H1 (cell line): ENCODE data around the gene SLC7A7. TPM values are rescaled to one million over a fixed set of nuclear protein-coding genes. Genes with fewer than 3 reads are reported as not detected.

Source experiments
- CTCF ChIA-PET: fragments of 300-600 bp; sonication (Branson Sonifier 250); formaldehyde crosslinking; loops from one replicate; lab custom pipeline; 2021; ENCODE audit not compliant: partially characterized antibody; lab: Charles Lee
- POLR2A ChIA-PET: fragments of 300-600 bp; sonication (Branson Sonifier 250); formaldehyde crosslinking; loops from one replicate; lab custom pipeline; 2021; ENCODE audit warnings: inconsistent platforms; ENCODE audit not compliant: partially characterized antibody; lab: Charles Lee
- DNase-seq, 2 experiments: peaks; one replicate each; pipeline versions ENCODE4 v3.0.0 to v3.0.0-alpha.2; 2010 to 2022; ENCODE audit warnings: low spot score in 2 of 2, low read depth in 1 of 2, mixed read lengths in 1 of 2
- FAIRE-seq: peaks from 2 replicates; lab custom pipeline; 2011; peaks lifted over from hg19 to GRCh38; lab: Jason Lieb, UNC
- H2AFZ ChIP-seq: 2 replicates; pipeline ENCODE4 v1.8.1; 2012; ENCODE audit warnings: low read length, inconsistent platforms
- H2AK5ac ChIP-seq: 2 replicates; pipeline ENCODE4 v1.6.1; 2013; ENCODE audit warnings: low read depth, low read length
- H2BK120ac ChIP-seq: replicated peaks from 2 replicates; pipeline ENCODE3; 2013; ENCODE audit warnings: low read depth, low read length, inconsistent platforms
- H2BK12ac ChIP-seq: 2 replicates; pipeline ENCODE4 v1.6.1; 2013; ENCODE audit warnings: low read depth, low read length
- H2BK15ac ChIP-seq: 2 replicates; pipeline ENCODE4 v1.6.1; 2013; ENCODE audit warnings: low read length
- H2BK20ac ChIP-seq: 2 replicates; pipeline ENCODE4 v1.6.1; 2013; ENCODE audit warnings: low read length
- H2BK5ac ChIP-seq: 2 replicates; pipeline ENCODE4 v1.6.1; 2013; ENCODE audit warnings: low read depth, low read length
- H3K14ac ChIP-seq: 2 replicates; pipeline ENCODE4 v1.6.1; 2013; ENCODE audit warnings: inconsistent platforms; ENCODE audit not compliant: insufficient read length
- H3K18ac ChIP-seq: 2 replicates; pipeline ENCODE4 v1.6.1; 2013; ENCODE audit warnings: low read length; ENCODE audit errors: extremely low read depth
- H3K23ac ChIP-seq: 2 replicates; pipeline ENCODE4 v1.6.1; 2013; ENCODE audit warnings: inconsistent platforms; ENCODE audit not compliant: insufficient read length
- H3K23me2 ChIP-seq: 2 replicates; pipeline ENCODE4 v1.6.1; 2013; ENCODE audit warnings: low read depth, low read length
- H3K27ac ChIP-seq: 2 replicates; pipeline ENCODE4 v1.6.1; 2011; ENCODE audit warnings: low read depth, low read length, inconsistent platforms
- H3K27me3 ChIP-seq, 4 experiments: replicated peaks in 1 of 4; 1 replicate in 1 of 4; 2 replicates in 3 of 4; pipeline versions ENCODE4 v1.6.1 to v1.8.1; 2011 to 2013; ENCODE audit warnings: low read length in 3 of 4, mild to moderate bottlenecking in 3 of 4, inconsistent platforms in 2 of 4, mixed read lengths in 2 of 4, moderate library complexity in 1 of 4; ENCODE audit not compliant: control insufficient read depth in 3 of 4, insufficient read depth in 3 of 4; ENCODE audit errors: extremely low read depth in 1 of 4
- H3K36me3 ChIP-seq, 4 experiments: 2 replicates each; pipeline versions ENCODE4 v1.6.1 to v1.8.1; 2011 to 2013; ENCODE audit warnings: mild to moderate bottlenecking in 4 of 4, low read length in 3 of 4, moderate library complexity in 2 of 4, control low read depth in 1 of 4, inconsistent platforms in 1 of 4; ENCODE audit not compliant: insufficient read depth in 4 of 4, control insufficient read depth in 2 of 4
- H3K4ac ChIP-seq: replicated peaks from 2 replicates; pipeline ENCODE3; 2013; ENCODE audit warnings: low read length, low read depth, mixed read lengths, inconsistent platforms; ENCODE audit not compliant: insufficient read length
- H3K4me1 ChIP-seq, 4 experiments: replicated peaks in 1 of 4; 1 replicate in 1 of 4; 2 replicates in 3 of 4; pipeline versions ENCODE4 v1.6.1 to v1.8.1; 2011 to 2013; ENCODE audit warnings: low read length in 3 of 4, inconsistent platforms in 2 of 4, mixed read lengths in 1 of 4; ENCODE audit not compliant: insufficient read depth in 4 of 4, control insufficient read depth in 3 of 4
- H3K4me2 ChIP-seq, 2 experiments: 2 replicates each; pipeline versions ENCODE4 v1.6.1 to v1.8.1; 2011 to 2013; ENCODE audit warnings: low read depth in 2 of 2, low read length in 2 of 2, control low read depth in 1 of 2, inconsistent platforms in 1 of 2, mild to moderate bottlenecking in 1 of 2; ENCODE audit not compliant: insufficient read depth in 1 of 2
- H3K4me3 ChIP-seq, 4 experiments: fragments of 200-600, 300-600 bp in 1 of 4; sonication (generic), shearing (Covaris generic), sonication (Bioruptor Twin) in 1 of 4; 2 replicates each; pipeline versions ENCODE4 v1.5.1 to v1.8.1; 2011 to 2016; ENCODE audit warnings: low read length in 4 of 4, low read depth in 3 of 4, control low read depth in 2 of 4, inconsistent platforms in 2 of 4, mild to moderate bottlenecking in 2 of 4, mixed read lengths in 1 of 4, moderate library complexity in 1 of 4; ENCODE audit not compliant: insufficient read depth in 2 of 4; ENCODE audit errors: extremely low read depth in 1 of 4
- H3K56ac ChIP-seq: replicated peaks from 2 replicates; pipeline ENCODE3; 2013; ENCODE audit warnings: low read depth, mild to moderate bottlenecking, mixed read lengths, low read length, inconsistent platforms; ENCODE audit not compliant: insufficient read length
- H3K79me1 ChIP-seq: 2 replicates; pipeline ENCODE4 v1.6.1; 2013; ENCODE audit warnings: low read depth, low read length, control low read depth
- H3K79me2 ChIP-seq, 2 experiments: 2 replicates each; pipeline versions ENCODE4 v1.6.1 to v1.8.1; 2012 to 2013; ENCODE audit warnings: low read length in 2 of 2, mild to moderate bottlenecking in 2 of 2, inconsistent platforms in 1 of 2; ENCODE audit not compliant: insufficient read depth in 2 of 2, control insufficient read depth in 1 of 2
- H3K9ac ChIP-seq, 4 experiments: replicated peaks in 1 of 4; 1 replicate in 1 of 4; 2 replicates in 3 of 4; pipeline versions ENCODE4 v1.6.1 to v1.8.1; 2011 to 2013; ENCODE audit warnings: low read depth in 3 of 4, low read length in 3 of 4, control low read depth in 2 of 4, mild to moderate bottlenecking in 2 of 4, moderate library complexity in 2 of 4, inconsistent platforms in 1 of 4; ENCODE audit errors: extremely low read depth in 1 of 4
- H3K9me3 ChIP-seq, 2 experiments: 2 replicates each; pipeline versions ENCODE4 v1.6.1 to v1.8.1; 2012 to 2013; ENCODE audit warnings: mild to moderate bottlenecking in 2 of 2, moderate library complexity in 2 of 2, control low read depth in 1 of 2, inconsistent platforms in 1 of 2, low read depth in 1 of 2, low read length in 1 of 2, mixed read lengths in 1 of 2; ENCODE audit not compliant: insufficient read depth in 2 of 2
- H4K20me1 ChIP-seq, 2 experiments: replicated peaks in 1 of 2; 2 replicates each; pipeline versions ENCODE3 to v1.8.1; 2011 to 2013; ENCODE audit warnings: inconsistent platforms in 2 of 2, low read length in 2 of 2, mild to moderate bottlenecking in 1 of 2; ENCODE audit not compliant: insufficient read depth in 2 of 2, control insufficient read depth in 1 of 2
- H4K5ac ChIP-seq: 2 replicates; pipeline ENCODE4 v1.6.1; 2013; ENCODE audit warnings: low read length, low read depth, mixed read lengths, inconsistent platforms; ENCODE audit not compliant: insufficient read length
- H4K8ac ChIP-seq: 2 replicates; pipeline ENCODE4 v1.8.0; 2013; ENCODE audit warnings: mild to moderate bottlenecking, moderate library complexity, low read length, inconsistent platforms; ENCODE audit not compliant: insufficient read depth; ENCODE audit errors: extremely low read depth
- H4K91ac ChIP-seq: replicated peaks from 2 replicates; pipeline ENCODE3; 2013; ENCODE audit warnings: low read length, mixed read lengths, inconsistent platforms; ENCODE audit not compliant: insufficient read length
- ATF3 ChIP-seq: IDR thresholded peaks from 2 replicates; pipeline ENCODE4 v1.6.1; 2011; ENCODE audit warnings: low read depth, mild to moderate bottlenecking, low read length; ENCODE audit not compliant: insufficient read depth
- BACH1 ChIP-seq: IDR thresholded peaks from 2 replicates; pipeline ENCODE4 v1.6.1; 2012; ENCODE audit warnings: low read length, improper control_type of control experiment
- CREB1 ChIP-seq: IDR thresholded peaks from 2 replicates; pipeline ENCODE4 v1.6.1; 2012; ENCODE audit warnings: inconsistent platforms
- EP300 ChIP-seq, 2 experiments: IDR thresholded peaks; 1 replicate in 1 of 2; 2 replicates in 1 of 2; pipeline ENCODE4 v1.6.1; 2011 to 2012; ENCODE audit warnings: low read depth in 2 of 2, low read length in 2 of 2, mild to moderate bottlenecking in 2 of 2, borderline replicate concordance in 1 of 2, inconsistent platforms in 1 of 2, moderate library complexity in 1 of 2
- EZH2 ChIP-seq: fragments of 200-600 bp; sonication (generic); IDR thresholded peaks from 2 replicates; pipeline ENCODE4 v1.7.1; 2012; ENCODE audit warnings: low read depth, mild to moderate bottlenecking, moderate library complexity, low read length, inconsistent platforms; ENCODE audit not compliant: severe bottlenecking
- JUN ChIP-seq: IDR thresholded peaks from 2 replicates; pipeline ENCODE4 v1.6.1; 2011; ENCODE audit warnings: low read depth, mild to moderate bottlenecking, improper control_type of control experiment, low read length
- RXRA ChIP-seq: IDR thresholded peaks from 2 replicates; pipeline ENCODE4 v1.6.1; 2011; ENCODE audit warnings: low read depth, mild to moderate bottlenecking, low read length, moderate library complexity; ENCODE audit not compliant: insufficient read depth
- SP2 ChIP-seq: IDR thresholded peaks from 2 replicates; pipeline ENCODE4 v1.6.1; 2012; ENCODE audit warnings: mild to moderate bottlenecking, low read length, inconsistent platforms
- TAF1 ChIP-seq: IDR thresholded peaks from 2 replicates; pipeline ENCODE4 v1.6.1; 2011; ENCODE audit warnings: mild to moderate bottlenecking, low read depth, low read length
- TBP ChIP-seq: IDR thresholded peaks from 2 replicates; pipeline ENCODE4 v1.6.1; 2011; ENCODE audit warnings: low read depth, low read length, improper control_type of control experiment
- TEAD4 ChIP-seq: IDR thresholded peaks from 2 replicates; pipeline ENCODE4 v1.6.1; 2012; ENCODE audit warnings: low read depth, low read length, inconsistent platforms, mixed read lengths
- WGBS, 2 experiments: shearing (Covaris generic) in 1 of 2; methylation state at CpG; one replicate each; pipeline versions ENCODE4 v1.1.6 to v1.1.7; 2013 to 2015; ENCODE audit warnings: low lambda C conversion rate in 2 of 2, mixed read lengths in 2 of 2, inconsistent platforms in 1 of 2, low coverage in 1 of 2, missing lambda C conversion rate in 1 of 2; ENCODE audit not compliant: insufficient replicate concordance in 2 of 2, insufficient coverage in 1 of 2, insufficient read length in 1 of 2; ENCODE audit errors: extremely low coverage in 1 of 2, missing lambda C conversion rate in 1 of 2; 5-methylcytosine and 5-hydroxymethylcytosine counted together
- polyA plus RNA-seq, 7 experiments: library from polyadenylated mRNA; depleted of rRNA in 3 of 7; stranded (reverse) in 5 of 7; unstranded in 2 of 7; fragments of >200 nt in 5 of 7; fragments of 200-250 nt in 2 of 7; gene quantifications; 1 replicate in 5 of 7; 2 replicates in 1 of 7; 4 replicates in 1 of 7; pipeline versions ENCODE4 v1.2.1 to v1.2.3, GENCODE V29; 2011 to 2013; ENCODE audit warnings: missing spikeins in 2 of 7, mixed read lengths in 2 of 7
- total RNA-seq: library from RNA; stranded (reverse); fragmentation: NEBNext Ultra II Directional; extraction: Animal tissue kit (Norgen Biotek cat#: 25700); gene quantifications from 2 replicates; pipeline ENCODE4 v1.2.1, GENCODE V29; 2021

Gene SLC7A7
- total and polyA plus RNA-seq, 2 of the 8 experiments (the other 6 are each of a cell fraction or from before 2014, with no cell fraction given): 5.8 to 14.9 TPM

- Histone ChIP-seq H3K4me1 (peaks cover 4 to 16% (median 11%) of the 10 kb centered on the region in 4 experiments; a peak in 6 of 7 replicates), H3K36me3 (peaks cover 7 to 44% (median 32%) of the 10 kb centered on the region in 4 experiments; a peak in 7 of 8 replicates), H3K14ac (no peak overlapping the region), H3K79me2 (0 out of 4 replicates have a peak, but pooled peaks cover 0 to 3% of the 10 kb centered on the region in 2 experiments), H2BK20ac (no peak overlapping the region), H3K79me1 (0 out of 2 replicates have a peak, but pooled peaks cover 2% of the 10 kb centered on the region), H2BK15ac (no peak overlapping the region), H3K4me2 (no peak overlapping the region), H4K91ac (no peak overlapping the region), H3K9me3 (no peaks in the 10 kb centered on the region), H4K8ac (no peak overlapping the region), H3K4ac (no peak overlapping the region), H3K4me3 (no peak overlapping the region), H3K27me3 (no peaks in the 10 kb centered on the region), H3K9ac (no peak overlapping the region), H2BK120ac (no peak overlapping the region), H3K23ac (no peak overlapping the region), H2BK12ac (no peak overlapping the region), H3K27ac (no peak overlapping the region), H4K20me1 (peaks cover 0 to 2% of the 10 kb centered on the region in 2 experiments), H3K23me2 (no peaks in the 10 kb centered on the region), H2BK5ac (no peak overlapping the region), H4K5ac (no peak overlapping the region), H3K18ac (no peak overlapping the region), H2AK5ac (no peak overlapping the region), H2AFZ (no peak overlapping the region), H3K56ac (no peak overlapping the region)
- ChIA-PET CTCF (interaction anchor here (0.7 to 56.0 kb wide), 7 partner anchors 15 to 288 kb away, joined by 3 to 1562 read pairs (median 6); partner anchors contain the start of genes LRP10, MMP14, MRPL52 and REM2), POLR2A (interaction anchor here (0.7 to 13.9 kb wide), 5 partner anchors 11 to 52 kb away, joined by 3 to 203 read pairs (median 5); partner anchors contain the start of genes MMP14 and MRPL52)
- FAIRE-seq (no peak), DNase-seq (no peak)
- 91% methylated on average over 20 of the region's 22 CpGs; no CpG with 5 or more reads in 1 of the 2 experiments for WGBS, 2 experiments
- TF ChIP-seq EP300 (IDR thresholded peaks at IDR 0.05; ENCODE audit: borderline replicate concordance in 1 of 2, low read depth in 2 of 2, low read length in 2 of 2) (no peak), EZH2 (no peak), TEAD4 (no peak), BACH1 (no peak), ATF3 (no peak), RXRA (no peak), JUN (no peak), TBP (no peak), CREB1 (no peak), SP2 (no peak), TAF1 (no peak)
Measured at GRCh38 chr14:22844221-22845102, 29.2 kb upstream of the SLC7A7 start.
